Measurements from ENCODE around the gene UMODL1. TPM values are rescaled to one million over a fixed set of nuclear protein-coding genes. Genes with fewer than 3 reads are reported as not detected.

Gene UMODL1
- total RNA-seq, 1 donor from 2014 or later = not detected

DNA sequence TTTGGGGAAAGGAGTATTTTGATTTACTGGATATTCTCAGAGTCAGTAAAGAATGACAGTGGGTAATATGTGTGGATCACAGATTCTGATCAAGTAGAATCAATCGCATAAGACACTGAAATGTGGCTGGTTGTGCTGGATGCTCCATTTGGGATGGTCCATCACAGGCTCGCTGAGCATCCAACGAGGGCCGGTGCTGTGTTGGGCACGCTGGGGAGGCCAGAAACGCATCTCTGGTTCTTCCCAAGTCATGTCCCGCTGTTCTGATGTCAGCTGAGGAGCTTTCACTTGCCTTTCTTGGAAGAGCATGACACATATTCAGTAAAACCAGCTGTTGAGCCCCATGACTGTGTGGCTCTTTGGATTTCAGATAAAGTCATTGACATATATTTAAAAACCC, 72.0 kb downstream of the UMODL1 start:
- Mint-ChIP-seq H3K4me1 (ENCODE audit: unreplicated experiment) (peaks cover 3% of the 10 kb centered on the region), H3K27me3 (ENCODE audit: unreplicated experiment) (peaks cover 6% of the 10 kb centered on the region), H3K36me3 (ENCODE audit: low read depth, unreplicated experiment) (peaks cover 3% of the 10 kb centered on the region), H3K4me3 (ENCODE audit: unreplicated experiment) (no peak overlapping the region), H3K27ac (ENCODE audit: unreplicated experiment) (no peak overlapping the region), H3K9me3 (ENCODE audit: unreplicated experiment) (no peaks in the 10 kb centered on the region)
- DNase-seq (ENCODE audit: low spot score) = no peak
- TF ChIP-seq CTCF (IDR thresholded peaks at IDR 0.05; ENCODE audit: unreplicated experiment) = no peak

DNA sequence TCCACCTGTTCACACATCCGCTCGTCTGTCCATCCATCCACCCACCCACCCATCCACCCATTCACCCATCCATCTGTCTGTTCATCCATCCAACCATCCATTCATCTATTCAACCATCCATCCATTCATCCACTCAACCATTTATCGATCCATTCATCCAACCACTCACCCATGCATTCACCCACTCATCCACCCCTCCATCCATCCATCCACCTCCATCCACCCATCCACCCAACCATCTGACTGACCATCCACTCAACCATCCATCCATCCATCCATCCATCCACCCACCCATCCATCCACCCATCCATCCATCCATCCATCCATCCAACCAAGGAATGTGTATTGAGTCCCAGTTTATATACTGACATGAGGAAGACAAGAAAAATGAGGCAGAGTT, 73.1 kb downstream of the UMODL1 start:
- TF ChIP-seq CTCF (IDR thresholded peaks at IDR 0.05; ENCODE audit: unreplicated experiment) = no peak
- Mint-ChIP-seq H3K27me3 (ENCODE audit: unreplicated experiment) (peaks cover 6% of the 10 kb centered on the region), H3K36me3 (ENCODE audit: low read depth, unreplicated experiment) (peaks cover 3% of the 10 kb centered on the region), H3K4me1 (ENCODE audit: unreplicated experiment) (peaks cover 3% of the 10 kb centered on the region), H3K27ac (ENCODE audit: unreplicated experiment) (peak overlapping the region; percentile 1), H3K4me3 (ENCODE audit: unreplicated experiment) (peak overlapping the region; percentile 60), H3K9me3 (ENCODE audit: unreplicated experiment) (no peaks in the 10 kb centered on the region)
- no peak for DNase-seq (ENCODE audit: low spot score)

GRCh38 chr21:42144679-42145568, 73.8 kb downstream of the UMODL1 start:
- Mint-ChIP-seq H3K27ac (ENCODE audit: unreplicated experiment) (no peak overlapping the region), H3K36me3 (ENCODE audit: low read depth, unreplicated experiment) (peaks cover 3% of the 10 kb centered on the region)
- TF ChIP-seq CTCF (IDR thresholded peaks at IDR 0.05; ENCODE audit: unreplicated experiment) = no peak

DNA sequence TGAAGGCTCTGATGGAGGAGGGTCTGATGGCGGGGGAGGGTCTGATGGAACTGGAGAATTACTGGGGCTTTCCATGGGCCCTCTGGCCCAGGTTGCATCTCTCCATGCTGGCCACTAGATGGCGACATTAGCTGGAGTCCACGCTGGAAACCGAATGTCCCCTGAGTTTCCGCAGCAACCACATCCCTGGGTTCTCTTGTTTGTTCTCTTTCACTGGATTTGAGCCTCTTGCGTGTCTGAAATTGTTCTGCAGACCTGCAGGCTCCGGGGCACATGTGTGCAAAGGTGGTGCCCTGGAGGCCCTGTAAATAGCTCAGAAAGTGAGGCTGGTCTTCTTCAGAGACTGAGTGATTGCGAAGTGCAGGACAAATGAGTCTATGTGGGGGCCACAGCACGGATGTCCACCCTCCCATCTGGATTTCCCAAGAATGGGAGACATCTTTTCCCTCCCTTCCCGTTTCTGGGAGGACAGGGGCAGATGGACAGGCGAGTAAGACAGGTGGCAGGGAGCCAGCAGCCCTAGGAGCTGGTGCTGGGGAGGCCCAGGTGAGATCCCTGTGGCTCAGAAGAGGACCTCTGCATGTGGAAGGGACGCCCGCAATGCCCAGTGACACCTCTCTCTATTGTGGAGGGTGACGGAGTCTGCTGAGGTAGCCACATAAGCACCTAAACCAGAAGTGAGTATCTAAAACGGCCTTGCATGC, 74.6 kb downstream of the UMODL1 start:
- H3K36me3 Mint-ChIP-seq (ENCODE audit: low read depth, unreplicated experiment) = peaks cover 3% of the 10 kb centered on the region
- DNase-seq (ENCODE audit: low spot score) = peak; percentile 66
- H3K4me3 Mint-ChIP-seq (ENCODE audit: unreplicated experiment) = no peak overlapping the region
- H3K27ac Mint-ChIP-seq (ENCODE audit: unreplicated experiment) = no peak overlapping the region
- peaks cover 7% of the 10 kb centered on the region for H3K27me3 Mint-ChIP-seq (ENCODE audit: unreplicated experiment)
- TF ChIP-seq CTCF (IDR thresholded peaks at IDR 0.05; ENCODE audit: unreplicated experiment) = peak; percentile 93
- H3K4me1 Mint-ChIP-seq (ENCODE audit: unreplicated experiment) = peaks cover 3% of the 10 kb centered on the region
- no peaks in the 10 kb centered on the region for H3K9me3 Mint-ChIP-seq (ENCODE audit: unreplicated experiment)

More at GRCh38 chr21:42144679-42145568, 73.8 kb downstream of the UMODL1 start:
- Mint-ChIP-seq H3K4me1 (ENCODE audit: unreplicated experiment) (peaks cover 3% of the 10 kb centered on the region), H3K9me3 (ENCODE audit: unreplicated experiment) (no peaks in the 10 kb centered on the region), H3K4me3 (ENCODE audit: unreplicated experiment) (no peak overlapping the region), H3K27me3 (ENCODE audit: unreplicated experiment) (peaks cover 6% of the 10 kb centered on the region)
- no peak for DNase-seq (ENCODE audit: low spot score)

Data from endothelial cell (in vitro differentiated cells).